Heart right ventricle (tissue), 16 donors: ENCODE measurements around the gene TBC1D9B. TPM values are rescaled to one million over a fixed set of nuclear protein-coding genes. Genes with fewer than 3 reads are reported as not detected.

ENCODE experiments used
- ATAC-seq, 8 donors: fragments of 200-7000 bp; cut with Tn5 transposase; one replicate each; pipeline ENCODE4 v1.9.1; 2020; ENCODE audit warnings: mild to moderate bottlenecking in 8 of 8, moderate library complexity in 8 of 8, moderate number of reproducible peaks in 1 of 8
- DNase-seq, 2 donors: peaks; one replicate each; pipeline ENCODE4 v3.0.0-alpha.2; 2020
- H3K27ac ChIP-seq, 10 donors: fragments of 200-600 bp; sonication (generic) in 2 of 10; one replicate each; pipeline versions ENCODE4 v1.5.0 to v1.8.0; 2020 to 2022; ENCODE audit warnings: mild to moderate bottlenecking in 3 of 10
- H3K27me3 ChIP-seq, 7 donors: fragments of 200-600 bp; one replicate each; pipeline ENCODE4 v1.8.0; 2021 to 2022; ENCODE audit warnings: mild to moderate bottlenecking in 2 of 7
- H3K36me3 ChIP-seq, 9 donors: fragments of 200-600 bp; sonication (generic) in 1 of 9; one replicate each; pipeline versions ENCODE4 v1.5.0 to v1.8.0; 2020 to 2022; ENCODE audit warnings: mild to moderate bottlenecking in 2 of 9
- H3K4me1 ChIP-seq, 9 donors: fragments of 200-600 bp; sonication (generic) in 1 of 9; one replicate each; pipeline versions ENCODE4 v1.5.0 to v1.8.0; 2020 to 2022; ENCODE audit warnings: mild to moderate bottlenecking in 4 of 9
- H3K4me3 ChIP-seq, 10 donors: fragments of 200-600 bp; sonication (generic) in 2 of 10; one replicate each; pipeline versions ENCODE4 v1.5.0 to v1.8.0; 2020 to 2022; ENCODE audit warnings: mild to moderate bottlenecking in 7 of 10, moderate library complexity in 2 of 10
- H3K9me3 ChIP-seq, 11 donors: fragments of 200-600 bp in 10 of 11; sonication (generic) in 2 of 11; one replicate each; pipeline versions ENCODE4 v1.5.0 to v1.8.0; 2013 to 2022; ENCODE audit warnings: mild to moderate bottlenecking in 2 of 11, control low read depth in 1 of 11, moderate library complexity in 1 of 11
- CTCF ChIP-seq, 9 donors: fragments of 200-600 bp; sonication (generic) in 2 of 9; IDR thresholded peaks; one replicate each; pipeline versions ENCODE4 v1.5.0 to v1.8.0; 2021 to 2022; ENCODE audit warnings: antibody characterized with exemption in 9 of 9, mild to moderate bottlenecking in 5 of 9, moderate library complexity in 1 of 9
- WGBS, 2 donors: extraction: QIAGEN DNeasy Blood & Tissue Kit; methylation state at CpG; one replicate each; pipeline ENCODE4 v1.1.7; 2013; ENCODE audit warnings: inconsistent platforms in 1 of 2; 5-methylcytosine and 5-hydroxymethylcytosine counted together
- intact Hi-C, 10 donors: fragments of 100-400 bp; cut with DNase I; formaldehyde crosslinking; loops; one replicate each; pipeline versions ENCODE4 v1.11.1 to v1.14.2; 2022
- polyA plus RNA-seq, 2 donors: library from polyadenylated mRNA; stranded (reverse); fragments of 200-250 nt; gene quantifications; one replicate each; pipeline ENCODE4 v1.2.3, GENCODE V29; 2013
- total RNA-seq, 10 donors: library from RNA; stranded (reverse); fragmentation: NEBNext Ultra II Directional in 3 of 10; extraction: Animal tissue kit (Norgen Biotek cat#: 25700) in 3 of 10; gene quantifications; one replicate each; pipeline versions ENCODE4 v1.2.1 to v1.2.4, GENCODE V29; 2021 to 2023
- donor health status: Arrhythmogenic right ventricular cardiomyopathy.
- donor health status: ischemic (EF 13 %, LVEDD 7.1; RV severe dilation, severe dysfunction).
- donor health status: healthy with polysubstance abuse.
- donor health status: DM: no; HTN: yes; CAD: no.
- donor health status: DM: no; HTN: no; CAD: no.
- donor health status: ischemic (EF 25% LVEDD 6.9; RV normal size, moderate dysfunction).
- donor health status: ischemic (EF 25% LVEDD 5.7; RV mildly dilated, moderate dysfunction).
- donor health status: healthy.
- donor health status: DM: yes; HTN: yes; CAD: no.
- donor health status: Ischemic cardiomyopathy.
- donor health status: ischemic (EF 35%, LVEDD 5.7; RV mildly dilated, moderate dysfunction).
- donor health status: nonischemic (EF 11% LVEDD 7.7; RV severe dilation, severe dysfunction).
- donor health status: DM: yes; HTN: yes; CAD: no.
- donor health status: PGD.
- donor health status: ischemic (EF 29% LVEDD 5.4; RV normal size, mild dysfunction).
- donor health status: nonischemic (EF 23%, LVEDD 6.1; RV moderate dilation, normal function).

TBC1D9B gene
- total and polyA plus RNA-seq, 12 donors = 26.0 to 52.1 (median 32.3) TPM

DNA sequence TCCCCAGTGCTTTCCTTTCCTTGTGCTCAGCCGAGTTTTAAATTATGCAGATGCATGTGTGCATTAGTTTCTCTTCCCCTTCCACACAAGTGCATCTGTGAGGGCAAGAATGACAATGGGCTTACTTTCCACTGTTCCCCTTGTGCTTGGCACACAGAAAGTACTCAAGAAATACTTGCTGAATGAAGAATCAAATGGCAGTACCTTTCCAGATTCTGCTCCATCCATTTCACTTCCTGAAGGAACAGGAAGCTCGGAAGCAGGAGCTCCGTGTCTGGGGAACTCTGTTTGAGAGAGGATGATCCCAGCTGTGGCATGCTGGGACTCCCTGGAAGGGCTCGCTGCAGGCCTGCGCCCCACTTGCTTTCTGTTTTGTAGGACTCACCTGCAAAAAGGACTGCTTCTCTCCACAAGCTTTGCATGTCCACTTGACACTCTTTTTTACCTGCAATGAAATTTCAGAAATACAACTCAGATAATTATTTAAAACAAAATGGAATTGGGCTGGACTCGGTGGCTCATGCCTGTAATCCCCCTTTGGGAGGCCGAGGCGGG lies 54.6 kb downstream of the TBC1D9B start:
- intact Hi-C loops = loop anchor here in 1 of 10 donors (10.0 kb wide), 1 partner anchor 88 kb away; no protein-coding TSS in a partner anchor
- H3K27me3 ChIP-seq = no peaks in the 10 kb centered on the region
- DNase-seq (no peak), ATAC-seq (no peak)
- no peak overlapping the region for H3K4me3 ChIP-seq
- no peaks in the 10 kb centered on the region for H3K9me3 ChIP-seq
- peaks cover 0 to 15% (median 9%) of the 10 kb centered on the region in 9 donors for H3K4me1 ChIP-seq
- 81 to 86% methylated on average over 8 of the region's 8 CpGs for WGBS, 2 donors
- peaks cover 0 to 52% (median 22%) of the 10 kb centered on the region in 9 donors for H3K36me3 ChIP-seq
- no peak for TF ChIP-seq CTCF (IDR thresholded peaks at IDR 0.05)
- H3K27ac ChIP-seq = no peak overlapping the region

DNA sequence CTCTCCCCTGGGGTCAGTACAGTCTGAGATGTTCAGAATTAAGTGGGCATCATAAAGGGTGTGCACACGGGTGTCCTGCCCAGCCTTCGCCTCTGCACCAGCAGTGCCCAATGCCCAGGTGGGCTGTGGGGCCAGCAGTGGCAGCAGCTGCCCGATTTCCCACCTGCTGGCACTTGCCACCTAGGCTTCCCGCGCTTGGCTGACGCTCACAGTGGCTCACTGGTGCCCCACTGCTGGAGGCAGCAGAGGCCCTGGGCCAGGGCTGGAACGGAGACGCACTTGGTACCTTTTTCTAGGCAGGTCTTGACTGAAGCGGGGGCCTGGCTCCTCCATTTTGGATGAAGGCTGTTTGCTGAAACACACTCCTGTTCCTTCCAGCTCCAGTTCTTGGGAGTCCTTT lies 66.1 kb downstream of the TBC1D9B start:
- DNase-seq = no peak
- peaks cover 0 to 18% (median 2%) of the 10 kb centered on the region in 9 donors for H3K4me1 ChIP-seq
- H3K27me3 ChIP-seq = no peaks in the 10 kb centered on the region
- H3K9me3 ChIP-seq = peaks cover 0 to 17% (median 7%) of the 10 kb centered on the region in 11 donors
- no peak overlapping the region for H3K27ac ChIP-seq
- no peak for ATAC-seq
- no peak overlapping the region for H3K4me3 ChIP-seq
- 96 to 97% methylated on average over 9 of the region's 9 CpGs for WGBS, 2 donors
- TF ChIP-seq CTCF (IDR thresholded peaks at IDR 0.05) = no peak
- H3K36me3 ChIP-seq = peaks cover 0 to 92% (median 61%) of the 10 kb centered on the region in 9 donors
- intact Hi-C loops = no loop called here

DNA sequence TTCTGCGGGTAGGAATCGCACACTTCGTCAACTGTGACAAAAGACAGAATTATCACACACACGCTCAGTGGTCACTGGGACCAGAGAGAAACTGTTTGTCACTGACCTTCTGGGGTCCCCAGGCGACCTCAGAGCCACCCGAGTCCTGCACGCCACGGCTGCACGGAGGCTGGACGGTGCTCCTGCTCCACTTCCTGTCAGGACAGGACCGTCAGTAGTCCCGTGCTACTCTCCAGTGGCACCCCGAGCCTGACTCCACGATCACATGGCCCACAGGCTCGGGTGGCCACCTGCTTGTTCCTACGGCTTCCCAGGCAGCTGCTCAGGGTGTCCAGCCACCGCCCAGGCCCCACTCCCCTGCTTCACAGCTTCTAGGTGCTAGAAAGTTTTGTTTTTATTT lies 66.9 kb downstream of the TBC1D9B start:
- 87 to 93% methylated on average over 17 of the region's 17 CpGs for WGBS, 2 donors
- peaks cover 0 to 92% (median 61%) of the 10 kb centered on the region in 9 donors for H3K36me3 ChIP-seq

GRCh38 chr5:179840321-179840720 lies 67.4 kb downstream of the TBC1D9B start:
- Histone ChIP-seq H3K27ac (peak overlapping the region in 3 of 10 donors; percentile 39 to 69 (median 52)), H3K4me3 (no peak overlapping the region), H3K4me1 (peaks cover 0 to 25% (median 8%) of the 10 kb centered on the region in 9 donors), H3K9me3 (peaks cover 0 to 12% (median 7%) of the 10 kb centered on the region in 11 donors), H3K36me3 (peaks cover 0 to 92% (median 58%) of the 10 kb centered on the region in 9 donors), H3K27me3 (no peaks in the 10 kb centered on the region)
- intact Hi-C loops = no loop called here
- WGBS, 2 donors = 95 to 96% methylated on average over 11 of the region's 11 CpGs
- no peak for TF ChIP-seq CTCF (IDR thresholded peaks at IDR 0.05)
- DNase-seq = no peak
- ATAC-seq = peak in 2 of 8 donors; percentile 3

More for the DNA sequence above, 66.9 kb downstream of the TBC1D9B start:
- H3K27ac ChIP-seq = no peak overlapping the region
- ATAC-seq = peak in 1 of 8 donors; percentile 6
- no peak overlapping the region for H3K4me3 ChIP-seq
- intact Hi-C loops = no loop called here
- H3K4me1 ChIP-seq = peaks cover 0 to 25% (median 8%) of the 10 kb centered on the region in 9 donors
- H3K9me3 ChIP-seq = peaks cover 0 to 16% (median 7%) of the 10 kb centered on the region in 11 donors
- no peaks in the 10 kb centered on the region for H3K27me3 ChIP-seq
- DNase-seq = no peak
- no peak for TF ChIP-seq CTCF (IDR thresholded peaks at IDR 0.05)
